Uterus (tissue), 4 donors: ENCODE data around the gene ARMH4. TPM values are rescaled to one million over a fixed set of nuclear protein-coding genes. Genes with fewer than 3 reads are reported as not detected.

Experiments used
- DNase-seq, 2 donors: peaks; one replicate each; pipeline ENCODE4 v3.0.0-alpha.2; 2019 to 2020
- H3K27ac ChIP-seq, 2 donors: fragments of 200-600 bp; sonication (generic); 1 replicate in 1 of 2; 2 replicates in 1 of 2; pipeline ENCODE4 v1.5.1; 2016 to 2018
- H3K27me3 ChIP-seq, 2 donors: fragments of 200-600 bp; sonication (generic); one replicate each; pipeline ENCODE4 v1.5.1; 2018 to 2019; ENCODE audit warnings: control low read depth in 1 of 2
- H3K36me3 ChIP-seq, 2 donors: fragments of 200-600 bp; sonication (generic); one replicate each; pipeline ENCODE4 v1.5.1; 2019; ENCODE audit warnings: control low read depth in 1 of 2
- H3K4me1 ChIP-seq, 2 donors: fragments of 200-600 bp; sonication (generic); one replicate each; pipeline ENCODE4 v1.5.1; 2018 to 2019; ENCODE audit warnings: control low read depth in 1 of 2
- H3K4me3 ChIP-seq, 2 donors: fragments of 200-600 bp; sonication (generic); 1 replicate in 1 of 2; 2 replicates in 1 of 2; pipeline ENCODE4 v1.5.1; 2018 to 2019; ENCODE audit warnings: mild to moderate bottlenecking in 1 of 2
- H3K9me3 ChIP-seq, 2 donors: fragments of 200-600 bp; sonication (generic); one replicate each; pipeline ENCODE4 v1.5.1; 2019; ENCODE audit warnings: control low read depth in 1 of 2
- POLR2A ChIP-seq, 2 donors: fragments of 450-650 bp; IDR thresholded peaks; one replicate each; pipeline ENCODE4 v1.6.1; 2016; ENCODE audit warnings: antibody characterized with exemption in 2 of 2, mild to moderate bottlenecking in 1 of 2, moderate library complexity in 1 of 2
- intact Hi-C: fragments of 100-400 bp; cut with DNase I; formaldehyde crosslinking; loops from one replicate; pipeline ENCODE4 v1.15.1; 2023; ENCODE audit warnings: low total_unique reads
- total RNA-seq, 4 donors: library from RNA; depleted of rRNA in 3 of 4; stranded (reverse); fragments of >200 nt in 3 of 4; gene quantifications; one replicate each; pipeline versions ENCODE4 v1.1.0 to v1.2.4, GENCODE V29; 2014 to 2023
- TF ChIP-seq, protein P1 (sequence below), 4 experiments: fragments of 200-600 bp in 2 of 4; fragments of 450-650 bp in 2 of 4; sonication (generic) in 2 of 4; IDR thresholded peaks; one replicate each; pipeline ENCODE4 v1.5.1; 2016 to 2019; ENCODE audit warnings: antibody characterized with exemption in 4 of 4, mild to moderate bottlenecking in 2 of 4, moderate library complexity in 1 of 4
- donor health status: DM: yes; HTN: yes; CAD: no.

The ARMH4 gene
- total RNA-seq, 4 donors from 2014 or later, result 8.2 to 49.9 (median 11.2) TPM

DNA sequence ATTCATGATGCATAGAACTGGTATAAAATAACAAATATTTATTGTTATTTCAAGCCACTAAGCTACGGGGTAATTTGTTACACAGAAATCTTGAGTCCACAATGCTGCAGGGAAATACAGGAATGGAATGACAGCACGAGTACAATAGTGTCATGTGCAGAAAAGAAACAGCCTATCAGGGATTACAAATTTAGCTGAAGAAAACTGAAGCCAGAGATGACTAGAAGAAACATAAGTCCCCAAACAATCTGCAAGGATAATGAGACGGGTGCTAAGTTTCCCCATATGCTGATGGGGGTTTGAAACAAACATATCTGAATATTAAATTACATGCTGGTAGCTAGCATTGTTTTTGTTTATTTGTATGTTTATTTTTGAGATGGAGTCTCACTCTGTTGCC, 8.9 kb downstream of the ARMH4 start:
- intact Hi-C loops, result no loop called here
- TF ChIP-seq, protein P1, sequence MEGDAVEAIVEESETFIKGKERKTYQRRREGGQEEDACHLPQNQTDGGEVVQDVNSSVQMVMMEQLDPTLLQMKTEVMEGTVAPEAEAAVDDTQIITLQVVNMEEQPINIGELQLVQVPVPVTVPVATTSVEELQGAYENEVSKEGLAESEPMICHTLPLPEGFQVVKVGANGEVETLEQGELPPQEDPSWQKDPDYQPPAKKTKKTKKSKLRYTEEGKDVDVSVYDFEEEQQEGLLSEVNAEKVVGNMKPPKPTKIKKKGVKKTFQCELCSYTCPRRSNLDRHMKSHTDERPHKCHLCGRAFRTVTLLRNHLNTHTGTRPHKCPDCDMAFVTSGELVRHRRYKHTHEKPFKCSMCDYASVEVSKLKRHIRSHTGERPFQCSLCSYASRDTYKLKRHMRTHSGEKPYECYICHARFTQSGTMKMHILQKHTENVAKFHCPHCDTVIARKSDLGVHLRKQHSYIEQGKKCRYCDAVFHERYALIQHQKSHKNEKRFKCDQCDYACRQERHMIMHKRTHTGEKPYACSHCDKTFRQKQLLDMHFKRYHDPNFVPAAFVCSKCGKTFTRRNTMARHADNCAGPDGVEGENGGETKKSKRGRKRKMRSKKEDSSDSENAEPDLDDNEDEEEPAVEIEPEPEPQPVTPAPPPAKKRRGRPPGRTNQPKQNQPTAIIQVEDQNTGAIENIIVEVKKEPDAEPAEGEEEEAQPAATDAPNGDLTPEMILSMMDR (IDR thresholded peaks at IDR 0.05), result no peak
- no peak for TF ChIP-seq POLR2A (IDR thresholded peaks at IDR 0.05)
- DNase-seq, result no peak

DNA sequence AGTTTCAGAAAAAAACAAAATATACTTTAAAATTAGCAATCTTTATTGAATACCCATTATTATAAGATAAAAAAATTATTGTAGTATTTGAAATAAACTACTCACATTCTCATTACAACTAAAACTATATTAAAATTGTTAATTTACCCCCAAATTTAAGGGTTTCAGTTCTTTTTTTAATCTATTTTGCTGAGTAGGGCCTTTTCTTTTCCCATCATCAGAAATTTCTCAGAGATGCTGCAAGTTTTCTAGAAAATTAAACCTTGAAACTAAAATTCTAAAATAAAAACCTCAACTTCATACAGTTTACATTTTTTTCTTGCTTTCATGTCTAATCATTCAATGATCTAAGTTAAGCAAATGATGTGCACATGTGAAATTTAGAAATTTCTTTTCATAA, 10.1 kb downstream of the ARMH4 start:
- no peak overlapping the region for H3K27ac ChIP-seq
- H3K4me1 ChIP-seq, result no peaks in the 10 kb centered on the region
- TF ChIP-seq, protein P1 (IDR thresholded peaks at IDR 0.05), result no peak
- TF ChIP-seq POLR2A (IDR thresholded peaks at IDR 0.05), result no peak
- no peak for DNase-seq
- no peak overlapping the region for H3K4me3 ChIP-seq
- no peaks in the 10 kb centered on the region for H3K27me3 ChIP-seq
- H3K36me3 ChIP-seq, result no peaks in the 10 kb centered on the region
- no peaks in the 10 kb centered on the region for H3K9me3 ChIP-seq
- intact Hi-C loops, result no loop called here

More for the DNA sequence above, 8.9 kb downstream of the ARMH4 start:
- Histone ChIP-seq H3K9me3 (no peaks in the 10 kb centered on the region), H3K4me3 (no peak overlapping the region), H3K4me1 (no peaks in the 10 kb centered on the region), H3K36me3 (no peaks in the 10 kb centered on the region), H3K27ac (no peak overlapping the region), H3K27me3 (no peaks in the 10 kb centered on the region)

DNA sequence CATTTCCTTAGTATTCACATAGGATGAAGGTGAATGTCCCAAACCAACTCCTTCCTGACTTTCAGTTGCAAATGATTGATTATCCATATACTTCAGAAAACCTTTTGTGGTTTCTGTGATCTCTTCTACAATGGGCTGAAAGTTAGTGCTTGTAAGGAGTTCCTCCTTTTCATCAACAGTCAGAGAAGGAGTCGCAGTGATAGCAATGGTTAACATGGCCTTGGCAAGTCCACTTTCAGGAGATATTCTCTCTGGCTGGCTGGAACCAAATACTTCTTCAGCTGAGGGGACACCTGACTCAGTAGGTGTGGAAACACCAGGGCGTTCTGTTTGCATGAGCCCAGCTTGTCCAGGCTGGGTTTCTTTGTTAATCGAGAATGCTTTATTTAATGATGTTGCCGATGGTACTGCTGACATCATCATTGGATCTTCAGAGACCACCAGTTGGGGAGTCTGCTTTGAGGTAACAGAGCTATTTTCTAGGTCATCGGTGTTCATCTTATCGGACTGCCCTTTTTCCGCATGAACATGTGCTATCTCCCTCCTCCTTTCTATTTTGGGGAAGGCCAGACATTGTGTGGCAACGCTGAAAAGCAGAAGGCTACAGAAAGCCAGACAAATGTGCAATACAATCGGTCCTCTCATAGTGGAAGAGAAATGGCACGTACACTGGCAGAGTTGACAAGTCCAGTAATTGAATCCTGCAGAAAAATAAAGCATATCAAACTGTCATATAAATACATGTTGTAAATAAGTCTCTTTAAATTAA, 13.1 kb downstream of the ARMH4 start:
- H3K4me3 ChIP-seq, result no peak overlapping the region
- no peaks in the 10 kb centered on the region for H3K27me3 ChIP-seq
- H3K4me1 ChIP-seq, result no peaks in the 10 kb centered on the region
- no peak overlapping the region for H3K27ac ChIP-seq
- no peak for TF ChIP-seq POLR2A (IDR thresholded peaks at IDR 0.05)
- TF ChIP-seq, protein P1 (IDR thresholded peaks at IDR 0.05), result no peak
- no peaks in the 10 kb centered on the region for H3K36me3 ChIP-seq
- H3K9me3 ChIP-seq, result no peaks in the 10 kb centered on the region
- DNase-seq, result no peak
- intact Hi-C loops, result no loop called here

DNA sequence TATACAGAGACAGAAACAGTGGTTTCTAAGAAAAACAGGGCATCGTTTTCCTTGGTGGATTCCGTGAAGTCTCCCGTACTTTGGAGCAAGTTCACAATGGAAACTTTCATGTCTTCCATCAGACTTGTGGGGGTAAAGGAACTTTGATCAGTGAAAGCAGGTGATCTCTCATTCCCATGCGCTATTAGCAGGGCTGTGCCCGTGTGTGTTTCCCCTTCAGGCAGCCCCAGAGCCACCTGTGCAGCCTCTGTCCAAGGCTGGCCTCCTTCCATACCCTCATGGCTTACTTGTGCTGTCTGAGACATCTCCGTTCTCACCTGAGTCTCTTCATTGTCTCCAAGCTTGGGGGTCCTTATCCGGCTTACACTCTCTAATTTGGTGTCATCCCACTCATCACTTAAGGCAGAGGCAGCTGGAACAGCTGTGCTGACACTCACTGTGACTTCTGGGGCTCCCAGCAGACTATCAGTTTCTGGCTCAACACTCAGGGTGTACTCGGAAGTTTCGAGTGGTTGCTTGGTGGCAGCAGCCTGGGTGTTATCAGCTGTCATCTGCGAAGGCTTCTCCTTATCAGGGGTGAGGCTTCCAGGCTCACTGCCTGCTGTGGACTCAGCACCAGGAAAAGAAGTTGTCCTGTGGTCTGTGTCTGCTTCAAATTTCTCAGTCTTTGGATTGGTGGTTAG, 13.8 kb downstream of the ARMH4 start:
- H3K4me3 ChIP-seq, result no peak overlapping the region
- H3K27me3 ChIP-seq, result no peaks in the 10 kb centered on the region
- H3K36me3 ChIP-seq, result no peaks in the 10 kb centered on the region
- no peaks in the 10 kb centered on the region for H3K4me1 ChIP-seq
- H3K27ac ChIP-seq, result no peak overlapping the region
- DNase-seq, result no peak
- H3K9me3 ChIP-seq, result no peaks in the 10 kb centered on the region
- TF ChIP-seq, protein P1 (IDR thresholded peaks at IDR 0.05), result no peak
- no peak for TF ChIP-seq POLR2A (IDR thresholded peaks at IDR 0.05)
- intact Hi-C loops, result no loop called here

DNA sequence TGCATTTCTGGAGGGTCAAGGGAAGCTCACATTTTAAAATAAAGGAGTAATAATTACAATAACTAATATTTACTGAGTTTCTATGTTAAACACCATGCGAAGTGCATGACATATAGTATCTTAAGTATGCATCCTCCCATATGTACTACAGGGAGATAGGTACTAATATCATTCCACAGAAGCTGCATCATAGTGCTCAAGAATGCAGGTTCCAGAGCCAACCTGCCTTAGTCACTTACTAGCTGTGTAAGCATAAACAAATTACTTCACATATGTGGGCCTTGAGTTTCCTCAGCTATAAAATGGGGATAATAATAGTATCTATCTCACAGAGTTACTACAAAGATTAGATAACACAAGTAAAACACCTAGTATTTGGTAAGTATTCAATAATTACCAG, 18.3 kb downstream of the ARMH4 start:
- no peak for DNase-seq
- Histone ChIP-seq H3K27ac (no peak overlapping the region), H3K9me3 (no peaks in the 10 kb centered on the region), H3K4me3 (no peak overlapping the region), H3K27me3 (no peaks in the 10 kb centered on the region), H3K4me1 (no peaks in the 10 kb centered on the region), H3K36me3 (no peaks in the 10 kb centered on the region)
- TF ChIP-seq, protein P1 (IDR thresholded peaks at IDR 0.05), result no peak
- no peak for TF ChIP-seq POLR2A (IDR thresholded peaks at IDR 0.05)
- intact Hi-C loops, result no loop called here
